ENCODE data around the gene OR51B4. TPM values are rescaled to one million over a fixed set of nuclear protein-coding genes. Genes with fewer than 3 reads are reported as not detected.
"Not testable (repeated sequence)": the region's sequence is repeated elsewhere in the genome, so short reads cannot be mapped to it uniquely, and the experiment has no call there.

OR51B4 gene
- polyA plus RNA-seq, 4 donors = 0.12 to 0.24 TPM; not detected in 2

DNA sequence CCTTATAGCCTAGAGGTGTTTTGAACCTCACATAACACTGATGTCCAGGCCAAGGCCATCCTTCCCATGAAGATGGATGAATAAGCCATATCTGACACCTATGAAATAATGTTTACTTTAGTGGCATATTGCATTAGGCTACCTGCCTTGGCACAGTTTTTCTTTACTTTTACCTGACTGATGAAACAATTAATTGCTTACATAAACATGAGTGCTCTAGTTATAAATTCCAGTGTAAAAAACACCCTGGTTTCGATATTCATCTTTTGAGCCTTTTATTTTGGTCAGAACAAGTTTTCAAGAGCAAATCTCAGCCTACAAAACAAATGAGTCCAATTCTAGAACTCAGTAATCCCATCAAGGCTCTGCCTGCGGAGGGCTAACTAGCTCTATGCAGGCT, 25.0 kb downstream of the OR51B4 start:
- no peak for DNase-seq (ENCODE audit: low read depth in 4 of 4, low spot score in 3 of 4)

DNA sequence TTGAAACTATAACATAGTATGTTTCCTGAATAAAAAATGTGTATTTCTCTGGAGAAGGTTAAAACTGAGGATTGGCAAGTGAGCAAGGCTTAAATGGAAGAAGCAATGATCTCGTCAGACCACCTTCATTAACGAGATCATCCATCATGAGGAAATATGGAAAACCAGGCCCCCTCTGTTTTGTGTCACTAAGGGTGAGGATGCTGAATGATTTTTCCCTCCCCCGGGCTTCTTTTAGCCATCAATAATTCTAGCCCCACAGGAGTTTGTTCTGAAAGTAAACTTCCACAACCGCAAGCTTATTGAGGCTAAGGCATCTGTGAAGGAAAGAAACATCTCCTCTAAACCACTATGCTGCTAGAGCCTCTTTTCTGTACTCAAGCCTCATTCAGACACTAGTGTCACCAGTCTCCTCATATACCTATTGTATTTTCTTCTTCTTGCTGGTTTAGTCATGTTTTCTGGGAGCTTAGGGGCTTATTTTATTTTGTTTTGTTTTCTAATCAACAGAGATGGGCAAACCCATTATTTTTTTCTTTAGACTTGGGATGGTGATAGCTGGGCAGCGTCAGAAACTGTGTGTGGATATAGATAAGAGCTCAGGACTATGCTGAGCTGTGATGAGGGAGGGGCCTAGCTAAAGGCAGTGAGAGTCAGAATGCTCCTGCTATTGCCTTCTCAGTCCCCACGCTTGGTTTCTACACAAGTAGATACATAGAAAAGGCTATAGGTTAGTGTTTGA, 26.2 kb downstream of the OR51B4 start:
- DNase-seq (ENCODE audit: low read depth in 4 of 4, low spot score in 3 of 4) = no peak

DNA sequence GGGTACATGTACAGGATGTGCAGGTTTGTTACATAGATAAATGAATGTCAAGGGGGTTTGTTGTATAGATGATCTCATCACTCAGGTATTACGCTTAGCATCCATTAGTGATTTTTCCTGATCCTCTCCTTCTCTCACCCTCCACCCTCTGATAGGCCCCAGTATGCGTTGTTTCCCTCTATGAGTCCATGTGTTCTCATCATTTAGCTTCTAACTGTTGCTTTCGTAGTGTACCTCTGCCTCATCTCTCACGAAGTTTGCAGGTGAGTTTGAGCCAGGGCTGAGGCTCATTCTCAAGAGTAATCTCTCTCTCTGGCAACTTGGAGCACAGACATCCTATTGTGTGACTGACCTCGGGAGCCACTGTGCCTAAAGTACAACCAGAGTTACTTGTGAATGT, 27.4 kb downstream of the OR51B4 start:
- no peak for DNase-seq (ENCODE audit: low read depth in 4 of 4, low spot score in 3 of 4)

DNA sequence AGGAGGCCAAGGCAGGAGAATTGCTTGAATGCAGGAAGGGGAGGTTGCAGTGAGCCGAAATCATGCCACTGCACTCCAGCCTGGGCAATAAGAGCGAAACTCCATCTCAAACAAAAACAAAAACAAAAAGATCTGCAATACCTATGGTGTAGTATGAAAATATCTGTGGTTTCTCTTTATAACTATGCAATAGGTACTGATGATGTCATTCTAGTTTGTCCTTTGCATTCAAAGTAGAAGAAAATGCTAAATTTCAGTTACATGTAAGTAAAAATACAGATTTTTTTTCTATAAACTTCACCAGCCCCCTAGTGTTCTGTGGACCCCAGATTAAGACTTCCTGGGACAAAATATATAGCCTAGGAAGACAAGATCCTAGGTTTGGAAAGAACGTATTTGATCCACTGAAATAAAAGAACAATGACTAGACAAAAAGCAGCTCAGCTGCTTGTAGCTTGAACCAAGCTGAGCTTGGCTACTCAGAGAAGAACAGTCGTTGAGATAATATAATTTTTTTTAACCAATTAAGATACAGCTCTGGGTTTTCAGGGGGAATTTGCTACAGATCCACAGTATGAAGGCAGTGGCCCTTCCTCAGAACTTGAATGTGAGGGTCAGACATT, 29.2 kb downstream of the OR51B4 start:
- no peak for DNase-seq (ENCODE audit: low read depth in 4 of 4, low spot score in 3 of 4)

DNA sequence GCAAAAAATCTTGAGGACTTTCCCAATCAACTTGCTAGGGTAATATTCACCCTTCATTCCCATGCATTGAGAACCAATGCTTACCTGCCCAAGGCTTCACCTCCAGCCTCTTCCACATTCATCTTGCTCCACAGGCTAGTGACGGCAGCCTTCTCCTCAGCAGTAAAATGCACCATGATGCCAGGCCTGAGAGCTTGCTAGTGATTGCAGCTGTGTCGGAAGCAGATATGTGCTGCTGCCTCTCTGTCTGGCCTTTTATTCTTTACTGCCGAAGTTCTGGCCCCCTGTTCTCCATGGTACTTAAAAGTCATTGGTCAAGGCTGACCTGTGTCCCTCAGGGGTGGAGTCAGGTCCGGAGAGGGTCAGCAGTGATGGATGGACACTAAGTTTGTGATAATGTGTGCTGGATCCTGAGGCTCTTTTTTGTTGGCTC, 32.0 kb downstream of the OR51B4 start, which contains the start of gene HBE1:
TSS of gene HBE1 (minus strand) at position 231 of the 433 bp plus-strand sequence. CDS start at position 176, 55 bp downstream.
- DNase-seq (ENCODE audit: low read depth in 4 of 4, low spot score in 3 of 4) = no peak

DNA sequence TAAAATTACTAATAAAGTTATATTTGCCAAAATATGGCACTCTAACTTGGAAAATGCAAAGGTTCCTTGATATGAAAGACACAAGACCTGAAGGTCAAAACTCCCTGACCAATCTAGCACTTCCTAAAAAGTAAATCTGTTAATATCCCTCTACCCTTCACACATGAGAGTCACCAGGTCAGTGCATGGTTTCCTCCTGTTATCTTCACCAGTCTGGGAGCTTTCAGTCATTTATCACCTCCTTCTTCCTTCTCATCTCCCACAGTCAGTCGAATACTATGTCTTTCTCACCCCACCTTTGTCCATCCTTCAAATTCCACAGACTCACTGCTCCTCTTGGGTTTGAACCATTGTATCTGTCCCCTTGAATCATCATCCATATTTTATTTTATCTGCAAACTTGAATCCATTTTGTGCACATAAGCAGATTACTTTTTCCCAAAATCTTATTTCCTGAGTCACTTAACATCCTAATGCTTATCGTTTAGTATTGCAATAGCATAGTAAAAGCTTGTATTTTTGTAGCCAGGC, 34.6 kb downstream of the OR51B4 start:
- no peak for DNase-seq (ENCODE audit: low read depth in 4 of 4, low spot score in 3 of 4)

DNA sequence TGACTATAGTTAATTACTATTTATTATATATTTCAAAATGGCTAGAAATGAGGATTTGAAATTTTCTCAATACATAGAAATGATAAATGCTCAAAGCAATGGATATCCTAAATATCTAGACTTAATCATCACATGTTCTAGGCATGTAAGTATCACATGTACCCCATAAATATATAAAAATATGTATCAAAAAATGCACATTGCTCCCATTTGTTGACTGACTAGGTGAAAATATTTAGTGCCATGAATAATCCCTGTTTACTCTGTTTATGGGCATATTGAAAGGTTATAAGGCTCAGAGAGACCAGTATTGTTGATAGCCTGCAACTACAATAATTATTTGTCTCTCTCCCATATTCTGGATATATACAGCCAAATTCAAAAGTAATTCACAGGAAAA, 35.1 kb downstream of the OR51B4 start:
- DNase-seq (ENCODE audit: low read depth in 4 of 4, low spot score in 3 of 4) = no peak

DNA sequence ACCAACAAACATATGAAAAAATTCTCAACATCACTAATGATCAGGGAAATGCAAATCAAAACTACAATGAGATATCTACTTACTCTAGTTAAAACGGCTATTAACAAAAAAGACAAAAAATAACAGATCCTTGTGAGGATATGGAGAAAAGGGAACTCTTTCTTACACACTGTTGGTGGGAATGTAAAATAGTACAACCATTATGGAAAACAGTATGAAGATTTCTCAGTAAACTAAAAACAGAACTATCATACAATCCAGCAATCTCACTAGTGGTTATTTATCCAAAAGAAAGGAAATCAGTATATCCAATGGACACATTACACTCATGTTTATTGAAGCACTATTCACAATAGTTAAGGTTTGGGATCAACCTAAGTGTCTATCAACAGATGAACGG, 35.9 kb downstream of the OR51B4 start:
- no peak for DNase-seq (ENCODE audit: low read depth in 4 of 4, low spot score in 3 of 4)

DNA sequence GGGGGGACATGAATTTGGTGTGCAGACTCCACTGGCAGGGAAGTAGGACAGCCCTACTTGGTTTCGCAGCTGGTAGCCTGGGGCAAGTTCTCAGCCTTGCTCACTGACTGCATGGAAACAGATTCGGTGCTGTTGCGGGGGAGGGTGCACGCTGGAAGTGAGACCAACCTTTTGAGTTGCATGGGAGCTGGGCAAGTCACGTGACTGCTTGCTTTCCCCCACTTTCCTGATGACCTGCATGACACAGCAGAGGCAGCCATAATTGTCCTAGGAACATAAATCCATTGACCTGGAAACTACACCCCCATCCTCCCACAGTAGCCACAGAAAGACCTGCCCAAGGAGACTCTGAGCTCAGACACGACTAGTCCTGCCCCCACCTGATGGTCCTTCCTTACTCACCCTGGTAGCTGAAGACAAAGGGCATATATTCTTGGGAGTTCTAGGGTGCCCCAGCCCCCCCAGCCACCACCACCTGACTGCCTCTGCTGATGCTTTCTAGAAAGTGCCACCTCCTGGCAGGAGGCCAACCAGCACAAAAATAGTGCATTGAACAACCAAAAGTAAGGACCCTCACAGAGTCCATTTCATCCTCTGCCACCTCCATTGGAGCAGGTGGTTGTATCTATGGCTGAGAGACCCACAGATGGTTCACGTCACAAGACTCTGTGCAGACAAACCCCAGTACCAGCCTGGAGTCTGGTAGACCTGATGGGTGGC, 43.0 kb downstream of the OR51B4 start:
- no peak for DNase-seq (ENCODE audit: low read depth in 4 of 4, low spot score in 3 of 4)

DNA sequence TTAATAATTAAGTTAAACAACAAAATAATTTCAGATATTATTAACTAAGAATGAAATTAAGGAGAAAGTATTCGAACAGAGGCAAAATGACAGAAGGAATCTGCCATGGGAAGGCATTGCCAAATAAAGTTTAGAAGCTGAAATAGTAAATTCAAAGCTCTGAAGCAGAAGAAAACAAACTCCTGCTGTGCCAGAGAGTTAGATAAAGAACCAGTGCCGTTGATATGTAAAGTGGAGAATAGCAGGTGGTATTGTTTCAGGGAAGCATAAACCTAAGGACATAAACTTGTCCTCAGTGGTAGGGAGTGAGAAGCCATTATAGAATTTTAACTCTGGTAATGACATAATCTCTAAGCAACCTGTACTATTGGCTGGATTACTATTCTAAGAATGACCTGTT, 44.5 kb downstream of the OR51B4 start:
- DNase-seq (ENCODE audit: low read depth in 4 of 4, low spot score in 3 of 4) = no peak

DNA sequence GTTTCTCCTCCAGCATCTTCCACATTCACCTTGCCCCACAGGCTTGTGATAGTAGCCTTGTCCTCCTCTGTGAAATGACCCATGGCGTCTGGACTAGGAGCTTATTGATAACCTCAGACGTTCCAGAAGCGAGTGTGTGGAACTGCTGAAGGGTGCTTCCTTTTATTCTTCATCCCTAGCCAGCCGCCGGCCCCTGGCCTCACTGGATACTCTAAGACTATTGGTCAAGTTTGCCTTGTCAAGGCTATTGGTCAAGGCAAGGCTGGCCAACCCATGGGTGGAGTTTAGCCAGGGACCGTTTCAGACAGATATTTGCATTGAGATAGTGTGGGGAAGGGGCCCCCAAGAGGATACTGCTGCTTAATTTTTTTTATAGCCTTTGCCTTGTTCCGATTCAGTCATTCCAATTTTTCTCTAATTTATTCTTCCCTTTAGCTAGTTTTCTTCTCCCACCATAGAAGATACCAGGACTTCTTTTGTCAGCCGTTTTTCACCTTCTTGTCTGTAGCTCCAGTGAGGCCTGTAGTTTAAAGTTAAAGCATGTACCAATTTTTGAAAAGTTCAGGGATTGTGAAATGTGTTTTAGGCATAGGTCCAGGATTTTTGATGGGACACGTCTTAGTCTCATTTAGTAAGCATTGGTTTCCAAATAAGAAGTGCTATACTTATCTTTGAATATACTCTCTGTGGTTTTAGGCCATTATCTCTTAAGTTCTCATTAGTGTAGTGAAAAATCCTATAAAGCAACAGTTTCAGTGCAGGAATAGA, 46.9 kb downstream of the OR51B4 start, which contains the start of gene HBG2:
TSS of gene HBG2 (minus strand) at position 136 of the 768 bp plus-strand sequence. CDS start at position 83, 53 bp downstream.
- not testable (repeated sequence) for DNase-seq (ENCODE audit: low read depth in 4 of 4, low spot score in 3 of 4)

DNA sequence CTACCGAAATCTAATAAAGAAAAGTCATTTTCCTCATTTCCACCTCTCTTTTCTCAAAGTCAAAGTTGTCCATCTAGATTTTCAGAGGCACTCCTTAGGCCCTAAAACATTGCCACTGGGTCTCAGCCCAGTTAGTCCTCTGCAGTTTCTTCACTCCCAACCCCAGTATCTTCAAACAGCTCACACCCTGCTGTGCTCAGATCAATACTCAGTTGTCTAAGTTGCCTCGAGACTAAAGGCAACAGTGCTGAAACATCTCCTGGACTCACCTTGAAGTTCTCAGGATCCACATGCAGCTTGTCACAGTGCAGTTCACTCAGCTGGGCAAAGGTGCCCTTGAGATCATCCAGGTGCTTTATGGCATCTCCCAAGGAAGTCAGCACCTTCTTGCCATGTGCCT, 47.7 kb downstream of the OR51B4 start:
- not testable (repeated sequence) for DNase-seq (ENCODE audit: low read depth in 4 of 4, low spot score in 3 of 4)

DNA sequence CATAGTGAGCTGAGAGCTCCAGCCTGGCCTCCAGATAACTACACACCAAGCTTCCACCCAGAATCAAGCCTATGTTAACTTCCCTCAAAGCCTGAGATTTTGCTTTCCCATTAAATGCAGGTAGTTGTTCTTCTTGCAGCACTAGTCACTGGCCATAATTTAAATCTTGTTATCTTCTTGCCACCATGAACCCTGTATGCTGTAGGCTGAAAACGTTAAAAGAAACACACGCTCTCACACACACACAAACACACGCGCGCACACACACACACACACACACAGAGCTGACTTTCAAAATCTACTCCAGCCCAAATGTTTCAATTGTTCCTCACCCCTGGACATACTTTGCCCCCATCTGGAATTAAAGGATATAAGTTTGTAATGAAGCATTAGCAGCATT, 48.3 kb downstream of the OR51B4 start:
- DNase-seq (ENCODE audit: low read depth in 4 of 4, low spot score in 3 of 4) = not testable (repeated sequence)

DNA sequence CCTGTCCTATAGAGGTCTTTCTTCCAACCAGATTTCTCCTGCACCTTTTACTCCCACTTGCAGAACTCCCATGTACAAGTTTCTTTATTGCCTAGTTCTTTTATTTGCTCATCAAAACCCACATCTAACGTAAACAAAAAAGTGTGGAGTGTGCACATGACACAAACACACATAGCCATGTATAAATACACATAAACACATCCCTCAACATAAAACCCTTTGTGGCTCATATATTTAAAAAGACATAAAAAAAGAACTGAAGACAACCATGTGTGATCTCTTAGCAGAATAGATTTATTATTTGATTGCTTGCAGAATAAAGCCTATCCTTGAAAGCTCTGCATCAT, 48.9 kb downstream of the OR51B4 start:
- no peak for DNase-seq (ENCODE audit: low read depth in 4 of 4, low spot score in 3 of 4)

DNA sequence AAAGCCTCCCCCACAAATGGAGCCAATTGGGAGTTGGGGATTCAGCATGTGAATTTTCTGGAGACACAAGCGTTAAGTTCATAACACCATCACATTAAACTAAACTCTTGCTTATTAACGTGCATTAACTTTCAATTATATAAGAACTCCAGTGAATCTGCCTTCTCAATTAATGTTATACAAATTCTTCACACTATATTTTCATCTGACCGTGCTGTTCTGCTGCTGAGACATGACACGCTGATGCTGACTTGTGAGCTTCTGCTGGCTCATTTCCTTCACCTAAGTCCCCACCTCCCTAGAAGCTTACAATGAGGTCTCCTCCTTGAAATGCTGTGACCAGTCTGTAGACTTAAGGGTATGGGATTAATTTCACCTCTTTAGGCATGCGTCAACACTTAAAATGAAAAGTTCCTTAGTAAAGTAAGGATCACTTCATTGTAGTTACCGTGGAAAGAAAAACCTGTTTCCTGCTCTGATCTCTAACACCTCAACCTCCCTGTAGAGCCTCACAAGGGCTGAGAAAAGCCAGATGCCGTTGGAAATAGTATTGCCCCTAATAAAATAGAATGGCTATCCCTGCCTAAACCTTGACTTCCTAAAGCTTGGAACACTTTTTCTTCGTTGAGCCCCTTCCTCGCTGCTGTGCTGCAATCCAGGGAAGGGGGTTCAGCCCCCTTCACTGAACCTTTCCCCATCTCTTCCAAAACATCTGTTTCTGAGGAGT, 49.4 kb downstream of the OR51B4 start:
- DNase-seq (ENCODE audit: low read depth in 4 of 4, low spot score in 3 of 4) = no peak

DNA sequence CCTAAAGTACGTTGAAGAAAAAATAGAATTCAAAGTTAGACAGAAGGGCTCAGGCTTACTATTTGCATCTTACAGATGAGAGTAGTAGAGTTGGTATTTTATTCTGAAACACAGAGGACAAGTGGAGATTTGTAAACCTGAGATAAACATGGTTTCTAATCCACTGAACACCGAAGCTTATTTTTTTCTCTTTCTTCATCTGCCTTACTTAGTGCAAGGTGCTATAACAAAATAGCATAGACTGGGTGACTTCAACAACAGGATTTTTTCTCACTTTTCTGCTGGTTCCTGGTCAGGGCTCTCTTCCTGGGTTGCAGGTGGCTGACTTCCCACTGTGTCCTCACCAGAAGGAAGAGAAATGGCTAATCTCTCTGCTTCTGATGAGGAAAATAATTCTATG, 50.0 kb downstream of the OR51B4 start:
- DNase-seq (ENCODE audit: low read depth in 4 of 4, low spot score in 3 of 4) = no peak
